NCI-H446 (cell line): Measurements from ENCODE around the gene CDKN1B.
A peak's percentile ranks its signal among the peaks of the same experiment; 100 is the strongest.
"Not testable (repeated sequence)": the region's sequence is repeated elsewhere in the genome, so short reads cannot be mapped to it uniquely, and the experiment has no call there.

ENCODE experiments used
- DNase-seq, 2 experiments: peaks; one replicate each; lab custom pipeline; 2025; lab: John Stamatoyannopoulos, UW

CDKN1B gene

GRCh38 chr12:12724421-12725085 is 7.4 kb downstream of the CDKN1B start:
- no peak for DNase-seq

GRCh38 chr12:12725086-12725955 is 8.2 kb downstream of the CDKN1B start:
- DNase-seq: peak; percentile 96 to 99

GRCh38 chr12:12725956-12726554 is 8.9 kb downstream of the CDKN1B start:
- peak in 1 of 2 experiments; percentile 37 for DNase-seq

- DNase-seq: no peak
These were observed 9.5 kb downstream of the CDKN1B start for GRCh38 chr12:12726555-12727093.

- DNase-seq: no peak
These were observed 14.0 kb downstream of the CDKN1B start for GRCh38 chr12:12731178-12731577.

- no peak for DNase-seq
These were observed 14.6 kb downstream of the CDKN1B start for GRCh38 chr12:12731785-12732184.

GRCh38 chr12:12733118-12733517 is 15.9 kb downstream of the CDKN1B start:
- DNase-seq: no peak

GRCh38 chr12:12734054-12734453 is 16.9 kb downstream of the CDKN1B start:
- peak in 1 of 2 experiments; percentile 51 for DNase-seq

GRCh38 chr12:12734561-12735071 is 17.4 kb downstream of the CDKN1B start:
- no peak for DNase-seq

GRCh38 chr12:12735301-12735700 is 18.1 kb downstream of the CDKN1B start:
- DNase-seq: peak in 1 of 2 experiments; percentile 40

- DNase-seq: peak in 1 of 2 experiments; percentile 66
These were observed 19.9 kb downstream of the CDKN1B start for GRCh38 chr12:12736759-12737676.

- not testable (repeated sequence) for DNase-seq
These were observed 21.0 kb downstream of the CDKN1B start for GRCh38 chr12:12738152-12738551.

- no peak for DNase-seq
These were observed 24.5 kb downstream of the CDKN1B start for GRCh38 chr12:12741660-12742059.

GRCh38 chr12:12744546-12745305 is 27.6 kb downstream of the CDKN1B start:
- no peak for DNase-seq

- no peak for DNase-seq
These were observed 28.5 kb downstream of the CDKN1B start for GRCh38 chr12:12745576-12746211.

GRCh38 chr12:12747278-12747677 is 30.1 kb downstream of the CDKN1B start:
- DNase-seq: peak in 1 of 2 experiments; percentile 15

GRCh38 chr12:12748044-12748443 is 30.9 kb downstream of the CDKN1B start:
- DNase-seq: peak in 1 of 2 experiments; percentile 35

- DNase-seq: no peak
These were observed 32.3 kb downstream of the CDKN1B start for GRCh38 chr12:12749433-12749832.

- no peak for DNase-seq
These were observed 38.8 kb downstream of the CDKN1B start for GRCh38 chr12:12755923-12756322.

- DNase-seq: no peak
These were observed 40.0 kb downstream of the CDKN1B start for GRCh38 chr12:12757121-12757520.
